Esophagus muscularis mucosa (tissue), 4 donors: Measurements from ENCODE around the gene RNASEL. TPM values are rescaled to one million over a fixed set of nuclear protein-coding genes. Genes with fewer than 3 reads are reported as not detected.

Experiments
- DNase-seq: peaks from one replicate; pipeline ENCODE4 v3.0.0-alpha.2; 2017; ENCODE audit errors: extremely low spot score
- H3K27ac ChIP-seq, 4 donors: fragments of 200-600 bp; sonication (generic); replicated peaks in 1 of 4; 1 replicate in 3 of 4; 2 replicates in 1 of 4; pipeline ENCODE4 v1.5.1; 2016 to 2019; ENCODE audit warnings: mild to moderate bottlenecking in 1 of 4
- H3K27me3 ChIP-seq, 4 donors: fragments of 200-600 bp; sonication (generic); one replicate each; pipeline versions ENCODE4 v1.5.1 to v1.6.0; 2016 to 2019
- H3K36me3 ChIP-seq, 4 donors: fragments of 200-600 bp; sonication (generic); one replicate each; pipeline ENCODE4 v1.5.1; 2016 to 2019
- H3K4me1 ChIP-seq, 4 donors: fragments of 200-600 bp; sonication (generic); one replicate each; pipeline ENCODE4 v1.5.1; 2016 to 2019
- H3K4me3 ChIP-seq, 4 donors: fragments of 200-600 bp; sonication (generic); 1 replicate in 2 of 4; 2 replicates in 2 of 4; pipeline ENCODE4 v1.5.1; 2016 to 2019; ENCODE audit warnings: mild to moderate bottlenecking in 4 of 4, moderate library complexity in 1 of 4
- H3K9me3 ChIP-seq, 4 donors: fragments of 200-600 bp; sonication (generic); 1 replicate in 3 of 4; 2 replicates in 1 of 4; pipeline ENCODE4 v1.5.1; 2016 to 2019
- EP300 ChIP-seq: sonication (generic); formaldehyde crosslinking; IDR thresholded peaks from one replicate; pipeline ENCODE4 v1.6.1; 2017; ENCODE audit warnings: antibody characterized with exemption
- POLR2A ChIP-seq: fragments of 450-650 bp; IDR thresholded peaks from one replicate; pipeline ENCODE4 v1.6.1; 2017; ENCODE audit warnings: antibody characterized with exemption, moderate library complexity, mild to moderate bottlenecking, low read depth
- POLR2AphosphoS5 ChIP-seq, 2 donors: sonication (generic); formaldehyde crosslinking; IDR thresholded peaks; one replicate each; pipeline ENCODE4 v1.6.1; 2017; ENCODE audit warnings: antibody characterized with exemption in 2 of 2
- WGBS: methylation state at CpG from one replicate; pipeline ENCODE4 v1.1.5; 2018; 5-methylcytosine and 5-hydroxymethylcytosine counted together
- intact Hi-C: fragments of 100-400 bp; cut with DNase I; formaldehyde crosslinking; loops from one replicate; pipeline ENCODE4 v1.15.1; 2023
- total RNA-seq, 4 donors: library from RNA; depleted of rRNA; stranded (reverse); fragments of >200 nt; gene quantifications; one replicate each; pipeline versions ENCODE4 v1.1.0 to v1.2.1, GENCODE V29; 2016
- TF ChIP-seq, protein P1 (sequence below), 3 experiments: fragments of 200-600 bp in 2 of 3; fragments of 450-650 bp in 1 of 3; sonication (generic) in 2 of 3; IDR thresholded peaks; one replicate each; pipeline ENCODE4 v1.5.1; 2017 to 2019; ENCODE audit warnings: antibody characterized with exemption in 3 of 3, mild to moderate bottlenecking in 2 of 3, moderate library complexity in 1 of 3

The RNASEL gene
- total RNA-seq, 4 donors from 2014 or later = 6.0 to 10.8 (median 9.0) TPM

DNA sequence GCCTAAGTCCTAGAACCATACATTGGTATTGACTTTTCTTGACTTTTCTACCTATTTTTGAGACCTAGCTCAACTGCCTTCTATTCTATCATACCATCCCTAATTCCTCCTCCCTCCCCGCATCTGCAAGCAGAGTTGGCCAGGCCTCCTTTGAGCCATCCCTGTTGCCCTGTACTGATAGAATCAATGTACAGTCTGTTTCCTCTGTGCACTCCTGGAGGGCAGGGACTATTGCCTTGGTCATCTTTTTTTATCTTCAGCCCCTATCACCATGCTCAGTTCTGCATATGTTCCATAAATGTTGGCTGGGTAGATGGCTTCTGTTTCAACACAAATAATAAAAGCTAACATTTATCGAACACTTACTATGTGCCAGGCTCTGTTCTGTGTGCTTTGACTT, 19.2 kb upstream of the RNASEL start:
- H3K4me1 ChIP-seq = peaks cover 10 to 20% (median 16%) of the 10 kb centered on the region in 4 donors
- H3K27ac ChIP-seq = no peak overlapping the region
- H3K4me3 ChIP-seq = no peak overlapping the region
- no peaks in the 10 kb centered on the region for H3K36me3 ChIP-seq
- intact Hi-C loops = no loop called here
- no peak for TF ChIP-seq POLR2AphosphoS5 (IDR thresholded peaks at IDR 0.05)
- no peaks in the 10 kb centered on the region for H3K9me3 ChIP-seq
- WGBS = 96% methylated on average over 1 of the region's 2 CpGs
- DNase-seq = no peak
- H3K27me3 ChIP-seq = no peaks in the 10 kb centered on the region

DNA sequence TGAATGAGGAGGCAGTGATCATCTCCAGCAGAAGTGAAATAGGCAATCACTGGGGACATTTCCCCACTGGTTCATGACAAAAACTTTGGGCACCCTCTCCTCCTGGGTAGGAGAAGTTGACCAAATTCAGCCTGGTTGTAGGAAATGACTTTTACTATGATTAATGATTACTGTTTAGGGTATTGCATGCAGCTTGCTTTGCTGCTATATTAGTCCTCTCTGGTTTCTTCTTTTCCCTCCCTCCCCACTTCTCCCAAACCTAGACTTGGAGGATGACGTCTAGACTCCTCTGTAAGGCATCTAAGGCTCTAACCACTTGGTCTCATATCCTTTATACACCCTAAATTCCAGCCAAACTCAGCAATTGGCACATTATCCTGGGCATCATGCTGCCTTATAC, 18.5 kb upstream of the RNASEL start:
- no peaks in the 10 kb centered on the region for H3K36me3 ChIP-seq
- H3K27ac ChIP-seq = no peak overlapping the region
- no peaks in the 10 kb centered on the region for H3K9me3 ChIP-seq
- H3K4me3 ChIP-seq = no peak overlapping the region
- WGBS = 74% methylated on average over 1 of the region's 1 CpG
- H3K27me3 ChIP-seq = no peaks in the 10 kb centered on the region
- intact Hi-C loops = no loop called here
- peaks cover 10 to 26% (median 22%) of the 10 kb centered on the region in 4 donors for H3K4me1 ChIP-seq
- no peak for TF ChIP-seq POLR2A
- DNase-seq = no peak

DNA sequence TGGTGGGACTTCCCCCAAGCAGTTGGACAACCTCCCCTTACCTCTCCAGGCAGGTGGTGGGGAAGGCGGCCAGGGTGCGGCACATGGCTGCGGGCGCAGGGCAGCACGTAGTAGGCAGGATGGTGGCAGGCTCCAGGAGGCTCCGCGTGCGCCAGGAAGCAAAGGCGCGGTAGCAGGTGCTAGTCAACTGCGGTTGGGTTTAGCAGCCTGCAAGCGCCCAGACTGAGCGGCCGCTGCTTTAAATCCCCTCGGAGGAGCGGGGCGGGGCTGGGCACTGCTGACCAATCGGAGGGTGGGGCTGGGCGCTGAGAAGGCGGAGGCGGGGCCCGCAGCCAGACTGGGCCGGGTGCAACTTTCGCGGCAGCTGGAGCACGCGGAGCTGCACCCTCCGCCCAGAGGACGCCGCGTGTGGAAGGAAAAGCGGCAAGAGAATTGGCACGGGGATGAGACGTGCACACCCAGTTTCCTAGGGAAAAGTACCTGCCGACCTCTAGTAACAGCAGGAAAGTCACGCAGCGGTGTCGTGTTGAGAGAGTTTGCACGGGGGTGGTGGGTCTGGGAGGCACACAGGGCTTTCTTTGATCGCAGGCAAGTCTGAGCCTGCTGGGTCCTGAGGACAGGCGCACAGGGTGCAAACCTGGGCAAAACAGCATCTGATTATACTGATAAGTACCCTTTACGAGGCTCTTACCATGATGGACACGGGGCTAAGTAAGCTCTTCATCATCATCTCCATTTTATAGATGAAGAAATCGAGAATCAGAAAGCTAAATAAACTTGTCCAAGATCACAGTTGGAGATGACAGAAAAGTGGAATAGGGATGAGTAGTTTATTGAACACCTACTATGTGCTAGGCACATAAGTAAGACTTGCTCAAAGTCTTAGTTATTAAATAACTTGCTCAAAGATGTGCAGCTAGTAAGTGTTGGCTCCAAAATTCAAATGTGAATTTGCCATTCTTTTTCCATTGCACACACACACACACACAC, 15.4 kb upstream of the RNASEL start, which contains the start of gene RGS16:
Gene RGS16 (minus strand): TSS at position 215 of the 990 bp plus-strand sequence. CDS start 130 bp downstream, at position 85.
- peak; percentile 80 to 91 for TF ChIP-seq POLR2AphosphoS5 (IDR thresholded peaks at IDR 0.05)
- TF ChIP-seq, protein P1, sequence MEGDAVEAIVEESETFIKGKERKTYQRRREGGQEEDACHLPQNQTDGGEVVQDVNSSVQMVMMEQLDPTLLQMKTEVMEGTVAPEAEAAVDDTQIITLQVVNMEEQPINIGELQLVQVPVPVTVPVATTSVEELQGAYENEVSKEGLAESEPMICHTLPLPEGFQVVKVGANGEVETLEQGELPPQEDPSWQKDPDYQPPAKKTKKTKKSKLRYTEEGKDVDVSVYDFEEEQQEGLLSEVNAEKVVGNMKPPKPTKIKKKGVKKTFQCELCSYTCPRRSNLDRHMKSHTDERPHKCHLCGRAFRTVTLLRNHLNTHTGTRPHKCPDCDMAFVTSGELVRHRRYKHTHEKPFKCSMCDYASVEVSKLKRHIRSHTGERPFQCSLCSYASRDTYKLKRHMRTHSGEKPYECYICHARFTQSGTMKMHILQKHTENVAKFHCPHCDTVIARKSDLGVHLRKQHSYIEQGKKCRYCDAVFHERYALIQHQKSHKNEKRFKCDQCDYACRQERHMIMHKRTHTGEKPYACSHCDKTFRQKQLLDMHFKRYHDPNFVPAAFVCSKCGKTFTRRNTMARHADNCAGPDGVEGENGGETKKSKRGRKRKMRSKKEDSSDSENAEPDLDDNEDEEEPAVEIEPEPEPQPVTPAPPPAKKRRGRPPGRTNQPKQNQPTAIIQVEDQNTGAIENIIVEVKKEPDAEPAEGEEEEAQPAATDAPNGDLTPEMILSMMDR (IDR thresholded peaks at IDR 0.05) = no peak
- peaks cover 22 to 46% (median 41%) of the 10 kb centered on the region in 4 donors for H3K4me1 ChIP-seq
- DNase-seq = peak; percentile 98
- H3K27me3 ChIP-seq = no peaks in the 10 kb centered on the region
- H3K9me3 ChIP-seq = no peaks in the 10 kb centered on the region
- WGBS = 13% methylated on average over 21 of the region's 44 CpGs
- peaks cover 0 to 12% (median 6%) of the 10 kb centered on the region in 4 donors for H3K36me3 ChIP-seq
- peak within 1 kb of the TSS; percentile 54 to 72 (median 58) for H3K4me3 ChIP-seq
- H3K27ac ChIP-seq = peak within 1 kb of the TSS; percentile 44 to 71 (median 57)
- intact Hi-C loops = no loop called here

DNA sequence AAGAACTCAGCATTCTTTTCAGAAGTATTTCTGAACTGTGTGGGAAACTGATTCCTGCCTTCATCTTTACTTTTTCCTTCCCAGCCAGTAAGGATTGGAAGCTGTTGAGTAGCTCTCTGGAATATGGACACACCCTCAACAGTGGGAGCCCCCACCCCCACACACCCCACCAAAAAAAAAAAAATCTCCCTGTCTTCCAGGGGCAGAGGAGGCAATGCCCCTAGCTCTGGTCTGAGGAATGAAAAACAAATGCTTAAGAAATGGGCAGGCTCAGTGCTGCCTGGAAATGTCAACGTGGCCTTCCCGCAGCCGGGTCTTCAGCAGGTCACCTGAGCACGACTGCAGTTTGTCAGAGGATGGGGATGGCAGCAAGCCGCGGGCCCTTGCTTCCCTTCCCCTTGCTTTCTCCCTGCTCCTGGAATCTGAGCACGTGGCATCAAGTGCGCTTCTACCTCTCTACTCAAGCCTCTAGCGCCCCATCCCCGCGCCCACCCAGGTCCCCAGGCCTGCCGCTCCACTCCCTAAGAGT, 14.7 kb upstream of the RNASEL start:
- peak overlapping the region; percentile 54 to 72 (median 58) for H3K4me3 ChIP-seq
- H3K4me1 ChIP-seq = peaks cover 25 to 44% (median 42%) of the 10 kb centered on the region in 4 donors
- H3K36me3 ChIP-seq = peaks cover 0 to 15% (median 6%) of the 10 kb centered on the region in 4 donors
- no peaks in the 10 kb centered on the region for H3K9me3 ChIP-seq
- 8% methylated on average over 11 of the region's 12 CpGs for WGBS
- peak; percentile 31 for TF ChIP-seq EP300
- TF ChIP-seq, protein P1 (IDR thresholded peaks at IDR 0.05) = no peak
- H3K27ac ChIP-seq = peak overlapping the region; percentile 44 to 71 (median 57)
- DNase-seq = no peak
- intact Hi-C loops = no loop called here
- no peaks in the 10 kb centered on the region for H3K27me3 ChIP-seq

DNA sequence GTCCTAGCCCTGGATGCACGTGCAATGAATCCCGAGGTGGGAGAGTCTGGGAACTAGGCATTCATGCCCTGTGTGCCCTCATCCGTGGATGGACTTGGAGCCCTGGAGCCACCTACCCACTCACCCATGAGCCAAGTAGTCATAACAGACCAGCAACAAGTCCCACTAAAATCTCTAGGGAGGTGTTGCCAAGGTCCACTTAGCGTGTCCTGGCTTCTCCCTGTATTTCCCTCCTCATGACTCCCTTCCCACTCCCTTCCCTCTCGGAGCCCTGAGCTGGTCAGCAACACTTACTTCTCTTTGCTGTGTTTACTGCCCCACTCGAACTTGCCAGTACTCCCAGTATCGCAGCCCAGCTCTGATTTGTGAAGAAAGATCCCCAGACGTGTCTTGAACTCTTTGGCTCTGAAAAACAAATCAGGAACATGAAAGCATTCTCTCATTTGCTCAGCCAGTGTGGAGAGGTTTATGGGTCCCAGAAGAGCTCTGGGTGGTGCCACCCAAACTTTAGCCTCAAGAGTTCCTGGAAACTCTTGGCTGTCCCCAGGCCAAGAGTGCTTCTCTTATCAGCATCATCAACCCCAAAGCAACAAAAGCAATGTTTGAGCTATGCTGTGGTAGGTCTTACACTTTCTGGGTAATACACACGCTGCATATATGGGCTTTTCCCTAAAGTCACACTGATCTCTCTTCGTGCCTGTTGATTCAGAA, 14.0 kb upstream of the RNASEL start:
- no peak for DNase-seq
- TF ChIP-seq, protein P1 (IDR thresholded peaks at IDR 0.05) = no peak
- TF ChIP-seq POLR2AphosphoS5 (IDR thresholded peaks at IDR 0.05) (no peak), POLR2A (no peak), EP300 (no peak)
- intact Hi-C loops = no loop called here
- peaks cover 0 to 21% (median 6%) of the 10 kb centered on the region in 4 donors for H3K36me3 ChIP-seq
- WGBS = 66% methylated on average over 10 of the region's 10 CpGs
- peak overlapping the region; percentile 54 to 72 (median 58) for H3K4me3 ChIP-seq
- H3K27me3 ChIP-seq = no peaks in the 10 kb centered on the region
- no peaks in the 10 kb centered on the region for H3K9me3 ChIP-seq
- H3K4me1 ChIP-seq = peaks cover 25 to 44% (median 42%) of the 10 kb centered on the region in 4 donors
- peak overlapping the region in 3 of 4 donors; percentile 44 to 71 (median 69) for H3K27ac ChIP-seq
